A172 (cell line): ENCODE results near the gene FBLIM1. TPM values are rescaled to one million over a fixed set of nuclear protein-coding genes. Genes with fewer than 3 reads are reported as not detected.
A peak's percentile ranks its signal among the peaks of the same experiment; 100 is the strongest.
"Not testable (repeated sequence)": the region's sequence is repeated elsewhere in the genome, so short reads cannot be mapped to it uniquely, and the experiment has no call there.

ENCODE experiments used
- DNase-seq: peaks from one replicate; pipeline ENCODE4 v3.0.0-alpha.2; 2015; ENCODE audit warnings: low spot score
- total RNA-seq: library from RNA; depleted of rRNA; stranded (reverse); fragments of >200 nt; shearing (Covaris generic); gene quantifications from 2 replicates; pipeline ENCODE4 v1.2.3, GENCODE V29; 2014

The FBLIM1 gene
- total RNA-seq, 1 experiment from 2014 or later, result 70.8 TPM

DNA sequence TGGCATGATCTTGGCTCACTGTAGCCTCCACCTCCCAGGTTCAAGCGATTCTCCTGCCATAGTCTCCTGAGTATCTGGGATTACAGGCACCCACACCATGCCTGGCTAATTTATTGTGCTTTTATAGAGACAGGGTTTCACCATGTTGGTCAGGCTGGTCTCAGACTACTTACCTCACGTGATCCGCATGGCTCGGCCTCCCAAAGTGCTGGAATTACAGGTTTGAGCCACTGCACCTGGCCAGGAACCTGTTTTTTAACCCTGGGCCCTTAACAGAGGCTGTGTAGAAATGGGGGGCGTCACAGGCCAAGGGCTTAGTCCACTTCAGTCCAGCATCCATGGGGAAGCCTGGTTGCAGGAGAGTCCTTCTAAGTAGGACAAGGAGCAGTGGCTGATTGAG lies 9.3 kb downstream of the FBLIM1 start:
- DNase-seq, result no peak

DNA sequence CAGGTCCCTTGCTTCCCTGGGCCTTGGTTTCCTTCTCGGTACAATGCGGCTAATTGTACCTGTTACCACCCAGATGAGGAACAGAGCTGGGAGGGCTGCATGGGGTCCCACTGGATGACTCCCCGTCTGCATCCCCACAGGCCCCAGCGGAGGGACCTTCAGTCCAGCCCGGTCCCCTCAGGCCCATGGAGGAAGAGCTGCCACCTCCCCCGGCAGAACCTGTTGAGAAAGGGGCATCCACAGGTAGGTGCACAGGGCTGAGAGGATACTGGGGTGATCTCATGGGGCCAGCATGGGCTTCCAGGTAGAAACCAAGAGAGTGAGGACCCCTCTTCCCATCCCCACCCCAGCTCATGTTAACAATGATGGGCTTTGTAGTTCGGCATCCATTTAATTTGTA lies 9.8 kb downstream of the FBLIM1 start:
- DNase-seq, result no peak

DNA sequence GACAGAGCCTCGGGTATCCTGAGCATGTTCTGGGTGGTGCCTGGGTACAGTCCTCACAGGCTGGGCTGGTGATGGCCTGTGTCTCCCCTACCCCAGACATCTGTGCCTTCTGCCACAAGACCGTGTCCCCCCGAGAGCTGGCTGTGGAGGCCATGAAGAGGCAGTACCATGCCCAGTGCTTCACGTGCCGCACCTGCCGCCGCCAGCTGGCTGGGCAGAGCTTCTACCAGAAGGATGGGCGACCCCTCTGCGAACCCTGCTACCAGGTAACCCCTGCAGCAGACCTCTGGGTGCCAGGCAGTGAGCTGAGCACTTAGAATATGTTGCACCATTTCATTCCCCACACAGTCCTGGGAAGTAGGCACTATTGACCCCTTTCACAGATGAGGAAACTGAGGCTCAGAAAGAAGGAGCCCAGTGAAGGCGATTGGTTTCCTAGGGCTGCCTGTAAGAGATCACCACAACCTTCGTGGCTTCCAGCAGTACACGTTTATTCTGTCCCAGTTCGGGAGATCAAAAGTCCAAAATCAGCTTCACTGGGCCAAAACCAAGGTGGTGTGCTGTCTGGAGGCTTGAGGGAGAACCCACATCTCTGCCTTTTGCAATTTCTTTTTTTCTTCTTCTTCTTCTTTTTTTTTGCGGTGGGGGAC lies 11.8 kb downstream of the FBLIM1 start:
- no peak for DNase-seq

DNA sequence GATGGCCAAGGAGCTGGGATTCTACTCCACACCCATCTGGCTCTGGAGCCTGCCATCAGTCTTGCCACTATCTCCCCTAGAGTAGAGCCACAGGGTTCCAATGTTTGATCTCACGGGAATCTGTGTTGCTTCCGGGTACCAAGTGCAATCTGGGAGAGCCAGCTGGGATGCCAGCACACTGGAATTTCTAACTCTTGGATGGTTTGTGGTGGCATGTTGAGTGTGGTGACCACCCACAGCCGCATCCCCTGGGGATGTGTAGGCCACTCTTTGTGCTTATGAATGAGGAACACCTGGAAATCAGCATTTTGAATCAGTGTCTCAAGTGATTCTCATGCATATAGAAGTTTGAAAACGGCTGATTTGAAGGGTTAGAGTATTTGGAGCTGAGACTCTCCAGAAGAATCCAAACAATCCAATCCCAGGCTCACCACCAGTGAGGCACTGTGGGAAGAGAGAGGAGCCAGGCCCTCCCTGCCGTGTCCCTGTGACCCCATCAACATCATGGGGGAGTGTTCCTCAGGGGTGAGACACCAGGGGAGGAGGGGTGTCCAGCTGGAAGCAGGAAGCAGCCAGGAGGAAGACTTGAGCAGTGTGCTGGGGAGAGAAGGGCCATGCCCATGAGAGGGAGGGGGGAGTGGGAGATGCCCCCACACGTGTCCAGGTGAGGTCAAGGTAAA lies 13.4 kb downstream of the FBLIM1 start:
- DNase-seq, result no peak

DNA sequence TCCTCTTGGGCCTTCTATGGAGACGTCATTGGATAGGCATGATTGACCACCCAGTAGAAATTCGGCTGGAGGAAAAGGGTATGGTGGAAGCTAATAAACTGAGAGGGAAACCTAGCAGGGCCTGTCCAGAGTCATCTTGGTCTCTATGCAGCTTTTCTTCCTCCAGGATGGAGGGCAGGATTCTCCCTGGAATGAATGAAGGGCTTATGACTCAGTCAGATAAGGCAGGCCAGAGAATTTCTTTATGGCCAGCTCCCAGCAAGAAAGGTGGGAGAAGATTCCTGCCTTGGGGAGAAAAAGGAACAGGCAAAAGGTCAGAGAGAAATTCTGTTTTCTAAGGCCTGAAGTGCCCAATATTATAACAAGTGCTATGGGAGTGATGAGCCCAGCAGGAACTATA lies 17.1 kb downstream of the FBLIM1 start:
- no peak for DNase-seq

DNA sequence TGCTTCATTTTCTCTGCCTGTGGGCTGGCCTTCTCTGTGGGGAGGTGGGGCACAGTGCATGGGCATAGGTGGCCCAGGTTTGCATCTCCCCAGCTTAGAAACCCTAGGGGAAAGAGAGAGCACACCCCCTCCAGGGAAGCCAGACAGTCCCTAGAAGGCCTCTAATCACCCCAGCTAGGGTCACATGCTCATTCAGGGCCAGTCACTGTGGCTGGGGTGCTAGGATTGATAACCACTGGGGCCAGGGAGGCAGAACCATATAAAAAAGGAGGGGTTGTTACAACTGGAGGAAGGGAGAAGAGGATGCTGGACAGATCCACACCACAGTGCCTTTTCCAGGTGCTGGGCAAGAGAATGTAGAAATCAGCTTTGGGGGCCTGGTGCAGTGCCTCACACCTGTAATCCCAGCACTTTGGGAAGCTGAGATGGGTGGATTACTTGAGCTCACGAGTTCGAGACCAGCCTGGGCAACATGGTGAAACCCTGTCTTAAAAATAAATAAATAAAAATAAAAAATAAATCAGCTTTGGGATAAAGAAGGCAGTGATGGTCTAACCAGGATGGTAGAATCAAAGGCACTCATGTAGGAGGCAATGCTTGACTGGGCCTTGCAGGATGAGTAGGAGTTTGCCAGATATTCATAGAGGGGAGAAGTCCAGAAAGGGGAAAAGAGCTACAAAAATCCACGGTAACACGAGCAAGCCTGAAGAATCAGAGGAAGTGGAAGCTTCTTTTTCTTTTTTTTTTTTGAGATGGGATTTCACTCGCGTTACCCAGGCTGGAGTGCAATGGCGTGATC lies 19.5 kb downstream of the FBLIM1 start:
- no peak for DNase-seq

DNA sequence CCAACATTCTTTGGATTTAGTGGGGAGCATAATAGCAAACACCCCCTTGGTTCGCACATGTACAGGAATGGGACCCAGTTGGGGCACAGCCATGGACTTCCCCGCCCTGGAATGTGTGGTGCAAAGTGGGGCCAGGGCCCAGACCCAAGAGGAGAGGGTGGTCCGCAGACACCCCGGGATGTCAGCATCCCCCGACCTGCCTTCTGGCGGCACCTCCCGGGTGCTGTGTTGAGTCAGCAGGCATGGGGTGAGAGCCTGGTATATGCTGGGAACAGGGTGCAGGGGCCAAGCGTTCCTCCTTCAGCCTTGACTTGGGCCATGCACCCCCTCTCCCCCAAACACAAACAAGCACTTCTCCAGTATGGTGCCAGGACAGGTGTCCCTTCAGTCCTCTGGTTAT lies 27.1 kb downstream of the FBLIM1 start:
- no peak for DNase-seq

DNA sequence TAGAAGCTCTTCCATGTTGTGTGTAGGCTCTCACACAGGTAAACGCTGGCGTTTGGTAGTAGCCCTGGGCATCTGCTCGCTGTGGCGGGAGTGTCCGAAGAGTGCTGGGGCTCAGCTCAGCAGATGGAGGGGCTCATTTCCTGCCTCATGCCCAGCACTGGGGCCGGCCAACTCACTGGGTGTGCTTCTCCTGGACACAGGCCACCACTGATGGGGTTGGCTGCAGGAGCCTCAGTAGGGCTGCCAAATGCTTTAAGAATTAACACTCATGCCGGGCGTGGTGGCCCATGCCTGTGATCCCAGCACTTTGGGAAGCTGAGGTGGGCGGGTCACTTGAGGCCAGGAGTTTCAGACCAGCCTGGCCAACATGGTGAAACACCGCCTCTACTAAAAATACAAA lies 28.0 kb downstream of the FBLIM1 start:
- DNase-seq, result peak; percentile 57

DNA sequence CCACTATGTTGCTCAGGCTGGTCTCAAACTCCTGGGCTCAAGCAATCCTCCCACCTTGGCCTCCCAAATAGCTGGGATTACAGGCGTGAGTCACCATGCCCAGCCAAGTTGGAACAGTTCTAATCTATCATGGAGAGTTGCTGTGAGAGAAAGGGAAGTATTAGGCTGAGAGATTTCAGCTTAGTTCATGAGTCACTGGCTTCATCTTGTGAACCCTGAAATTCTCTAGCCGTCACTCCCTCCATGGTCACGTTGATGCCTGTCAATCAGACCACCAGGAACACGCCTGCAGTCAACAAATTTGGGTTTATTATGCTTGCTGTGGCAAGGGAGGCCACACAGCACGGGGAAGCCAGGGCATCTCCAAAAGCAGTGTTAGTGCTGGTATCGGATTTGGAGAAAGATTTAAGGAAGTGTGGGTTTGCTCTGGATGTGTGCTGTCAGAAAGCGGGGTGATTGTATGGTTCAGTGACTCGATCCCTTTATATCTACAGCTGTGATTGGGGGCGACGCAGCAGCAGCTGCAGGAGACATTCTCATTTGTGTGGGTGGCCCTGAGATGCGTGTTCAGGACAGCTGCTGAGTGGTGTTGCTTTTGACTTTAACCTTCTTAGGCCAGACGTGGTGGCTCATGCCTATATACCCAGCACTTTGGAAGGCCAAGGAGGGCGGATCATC lies 30.2 kb downstream of the FBLIM1 start:
- DNase-seq, result peak; percentile 46

DNA sequence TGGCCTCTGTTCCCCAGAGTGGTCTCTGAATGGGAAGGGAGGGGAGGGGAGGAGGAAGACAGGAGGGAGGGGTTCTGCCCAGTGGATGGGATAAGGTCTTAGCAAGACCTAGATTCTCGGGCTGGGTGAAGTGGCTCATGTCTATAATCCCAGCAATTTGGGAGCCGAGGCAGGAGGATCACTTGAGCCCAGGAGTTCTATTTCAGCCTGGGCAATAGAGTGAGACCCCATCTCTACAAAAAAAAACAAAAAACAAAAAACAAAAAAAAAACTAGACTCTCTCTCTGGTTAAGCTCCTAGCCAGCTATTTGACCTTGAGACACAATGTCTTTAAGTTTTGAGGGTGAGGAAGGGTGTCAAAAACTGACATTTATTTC lies 37.5 kb downstream of the FBLIM1 start:
- DNase-seq, result no peak

DNA sequence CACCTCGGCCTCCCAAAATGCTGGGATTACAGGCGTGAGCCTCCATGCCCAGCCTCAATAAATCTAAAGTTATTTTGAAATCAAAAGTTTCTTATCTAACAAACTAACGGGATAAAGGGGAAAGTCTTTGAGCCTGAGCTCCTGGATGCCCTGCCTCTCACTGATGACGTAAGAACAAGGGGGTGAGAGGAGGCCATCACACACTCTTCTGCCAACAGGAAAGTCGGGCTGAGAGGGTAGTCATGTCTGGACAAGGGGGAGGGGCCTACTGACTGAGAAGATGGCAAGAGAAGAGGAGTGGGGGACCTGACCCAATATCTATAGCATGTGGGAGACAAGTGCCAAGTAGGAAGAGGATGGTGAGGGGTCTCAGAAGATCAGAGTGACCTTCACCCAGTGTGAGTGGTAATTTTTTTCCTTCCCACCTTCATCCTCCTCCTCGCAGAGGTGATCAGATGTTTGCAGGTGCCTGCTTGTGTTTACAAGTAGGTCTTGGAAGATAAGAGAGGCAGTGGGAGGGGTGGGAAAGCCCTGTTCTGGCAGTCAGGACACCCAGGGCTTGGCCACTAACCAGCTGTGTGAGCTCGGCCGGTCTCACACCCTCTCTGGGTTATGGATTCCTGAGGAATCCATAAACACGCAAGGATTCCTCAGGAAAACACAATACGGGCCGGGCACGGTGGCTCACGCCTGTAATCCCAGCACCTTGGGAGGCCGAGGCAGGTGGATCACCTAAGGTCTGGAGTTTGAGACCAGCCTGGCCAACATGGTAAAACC lies 39.2 kb downstream of the FBLIM1 start:
- DNase-seq, result peak; percentile 79

DNA sequence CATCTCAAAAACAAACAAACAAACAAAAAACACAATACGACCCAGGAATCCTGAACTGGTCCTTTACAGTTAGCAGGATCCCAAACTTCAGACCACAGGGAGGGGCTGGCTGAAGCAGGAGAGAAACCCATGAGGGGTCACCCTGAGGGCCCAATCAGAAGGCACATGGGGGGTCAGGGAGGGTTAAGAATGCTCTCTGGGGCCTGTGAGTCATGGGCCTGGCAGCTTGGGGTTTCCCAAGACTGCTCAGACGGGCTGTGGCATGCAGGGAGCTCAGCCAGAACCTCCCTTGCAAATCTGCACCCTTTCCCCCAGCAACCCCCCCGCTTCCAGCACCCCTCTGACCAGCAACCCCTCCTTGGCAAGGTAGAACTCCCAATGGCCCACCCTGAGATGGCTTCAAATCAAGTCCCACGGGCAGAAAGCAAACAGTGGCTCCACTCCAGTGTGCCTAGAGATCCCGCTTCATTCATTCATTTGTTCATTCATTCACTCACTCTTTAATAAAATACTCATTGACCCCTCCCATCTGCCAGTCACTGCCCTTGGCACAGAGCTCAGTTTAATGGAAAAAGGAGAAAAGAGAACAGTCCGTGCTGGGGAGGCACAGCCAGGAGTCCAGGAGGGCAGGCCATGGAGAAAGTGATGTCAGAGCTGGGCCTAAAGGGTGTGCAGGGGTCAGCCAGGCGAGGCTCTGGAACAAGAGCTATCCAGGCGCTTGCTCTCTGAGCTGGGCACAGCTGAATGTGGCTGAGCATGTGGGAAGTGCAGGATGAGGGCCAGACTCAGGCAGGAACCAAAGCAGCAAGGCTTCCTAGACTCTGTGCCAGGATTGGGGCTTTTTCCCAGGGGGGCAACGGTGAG lies 40.6 kb downstream of the FBLIM1 start:
- peak; percentile 97 for DNase-seq

DNA sequence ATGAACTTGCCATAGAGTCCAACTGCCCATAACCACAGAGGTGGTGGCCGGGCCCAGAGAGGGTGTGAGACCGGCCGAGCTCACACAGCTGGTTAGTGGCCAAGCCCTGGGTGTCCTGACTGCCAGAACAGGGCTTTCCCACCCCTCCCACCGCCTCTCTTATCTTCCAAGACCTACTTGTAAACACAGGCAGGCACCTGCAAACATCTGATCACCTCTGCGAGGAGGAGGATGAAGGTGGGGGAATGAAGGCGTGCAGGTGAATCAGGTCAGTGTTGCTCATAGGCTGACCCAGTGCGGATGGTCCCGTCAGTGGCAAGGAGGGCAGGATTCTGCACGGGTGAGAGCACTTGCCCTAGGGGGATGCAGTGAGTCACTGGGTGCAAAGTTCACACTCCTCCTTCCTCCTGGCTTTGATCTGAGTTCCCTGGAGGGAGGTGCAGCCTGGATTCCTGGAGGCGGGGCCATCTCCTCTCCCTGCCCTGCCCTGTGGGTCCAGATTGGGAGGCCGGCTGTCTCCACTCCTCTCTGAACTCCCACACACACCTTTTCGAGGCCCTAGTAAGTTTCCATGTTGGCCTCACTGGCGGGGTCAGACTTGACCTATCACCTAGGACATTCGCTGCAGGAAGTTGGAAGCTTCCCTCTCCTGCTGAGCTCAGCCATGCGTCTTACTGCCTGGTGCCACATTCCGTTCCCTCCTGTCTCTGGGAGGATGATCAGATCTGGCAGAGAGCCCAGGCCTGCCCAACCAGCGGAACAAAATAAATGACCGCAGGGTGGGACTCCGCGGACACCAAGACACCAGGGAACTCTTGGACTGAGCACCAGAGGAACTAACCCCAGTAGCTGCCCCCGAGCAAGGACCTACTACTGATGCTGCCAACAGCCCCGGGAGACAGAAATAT lies 41.6 kb downstream of the FBLIM1 start:
- DNase-seq, result peak; percentile 86

DNA sequence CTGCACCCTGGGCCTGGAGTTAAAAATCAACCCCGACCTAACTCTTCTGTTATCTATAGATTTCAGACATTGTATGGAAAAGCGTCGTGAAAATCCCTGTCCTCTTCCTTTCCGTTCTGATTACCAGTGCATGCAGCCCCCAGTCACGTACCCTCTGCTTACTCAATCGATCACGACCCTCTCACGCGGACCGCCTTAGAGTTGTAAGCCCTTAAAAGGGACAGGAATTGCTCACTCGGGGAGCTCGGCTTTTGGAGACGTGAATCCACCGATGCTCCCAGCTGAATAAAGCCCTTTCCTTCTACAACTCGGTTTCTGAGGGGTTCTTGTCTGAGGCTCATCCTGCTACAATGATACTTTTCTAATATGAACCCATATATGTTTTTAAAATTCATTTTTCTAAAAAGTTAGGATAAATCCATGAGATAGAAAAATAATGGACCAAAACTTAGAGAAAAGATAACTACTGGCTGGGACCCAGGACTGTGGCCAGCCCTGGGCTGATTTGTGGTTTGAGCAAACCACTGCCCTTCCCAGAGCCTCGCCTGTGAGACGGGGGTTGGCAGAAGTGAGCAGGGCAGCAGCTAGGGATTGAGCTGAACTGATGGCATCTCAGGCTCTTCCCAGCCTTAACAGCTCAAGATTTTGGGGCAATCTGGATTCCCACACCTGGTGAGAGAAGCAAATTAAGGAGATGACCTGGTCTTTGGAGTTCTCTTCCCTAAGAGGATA lies 43.8 kb downstream of the FBLIM1 start:
- DNase-seq, result peak; percentile 32

DNA sequence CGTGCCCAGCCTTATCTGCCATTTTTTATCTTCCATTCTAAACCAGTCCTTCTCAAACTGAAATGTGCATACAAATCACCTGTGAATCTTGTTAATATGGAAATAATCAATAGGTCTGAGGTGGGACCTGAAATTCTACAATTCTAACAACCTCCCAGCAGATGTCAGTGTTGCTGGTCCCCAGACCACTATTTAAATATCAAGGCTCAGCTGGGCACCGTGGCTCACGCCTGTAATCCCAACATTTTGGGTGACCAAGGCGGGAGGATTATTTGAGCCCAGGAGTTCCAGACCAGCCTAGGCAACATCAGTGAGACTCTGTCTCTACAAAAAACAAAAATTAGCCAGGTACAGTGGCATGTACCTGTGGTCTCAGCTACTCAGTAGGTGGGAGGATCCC lies 44.8 kb downstream of the FBLIM1 start:
- no peak for DNase-seq

DNA sequence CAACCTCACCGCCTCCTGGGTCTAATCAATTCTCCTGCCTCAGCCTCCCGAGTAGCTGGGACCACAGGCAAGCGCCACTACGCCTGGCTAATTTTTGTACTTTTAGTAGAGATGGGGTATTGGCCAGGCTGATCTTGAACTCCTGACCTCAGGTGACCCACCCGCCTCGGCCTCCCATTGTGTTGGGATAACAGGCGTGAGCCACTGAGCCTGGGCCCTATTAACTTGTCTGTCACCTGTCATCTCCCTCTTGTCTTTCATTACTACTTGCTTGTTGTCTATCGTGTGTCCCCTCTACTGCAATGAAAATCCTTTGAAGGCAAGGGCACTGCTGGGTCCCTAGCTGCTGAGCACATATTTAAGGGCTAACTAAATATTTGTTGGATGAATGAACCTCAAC lies 45.5 kb downstream of the FBLIM1 start:
- DNase-seq, result no peak

DNA sequence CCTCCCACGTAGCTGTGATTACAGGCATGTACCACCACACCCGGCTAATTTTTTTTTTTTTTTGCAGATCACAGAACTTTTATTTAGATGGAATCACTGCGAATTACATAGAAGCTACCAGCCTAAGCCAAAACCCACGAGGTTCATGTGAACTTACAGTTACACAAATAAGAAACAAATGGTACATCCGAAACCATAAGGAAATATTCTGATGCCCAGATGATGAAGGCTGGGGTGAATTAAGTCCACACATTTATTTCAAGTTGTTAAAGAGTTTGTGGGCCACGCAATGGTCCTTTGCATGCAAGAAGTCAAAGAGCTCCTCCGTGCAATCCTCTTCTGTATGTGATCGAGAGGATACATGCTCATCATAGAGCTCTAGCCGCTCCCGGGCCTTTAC lies 48.5 kb downstream of the FBLIM1 start:
- no peak for DNase-seq

DNA sequence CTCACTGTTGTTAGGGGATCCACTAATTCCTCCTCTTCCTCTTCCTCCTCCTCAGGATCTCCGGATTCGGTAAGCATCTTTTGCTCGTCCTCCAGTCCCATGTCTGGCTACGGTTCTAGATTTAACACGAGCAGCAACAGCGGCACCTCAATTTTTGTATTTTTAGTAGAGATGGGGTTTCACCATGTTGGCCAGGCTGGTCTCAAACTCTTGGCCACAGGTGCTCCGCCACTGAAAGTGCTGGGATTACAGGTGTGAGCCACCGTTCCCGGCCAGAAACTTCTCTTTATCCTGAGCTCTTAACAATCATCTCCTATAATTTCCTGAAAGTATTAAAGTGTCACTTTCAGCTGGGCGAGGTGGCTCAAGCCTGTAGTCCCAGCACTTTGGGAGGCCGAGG lies 49.0 kb downstream of the FBLIM1 start, which contains the start of gene UQCRHL:
TSS of gene UQCRHL (minus strand) at position 101 of the 400 bp plus-strand sequence. CDS start at position 101, 0 bp downstream.
- not testable (repeated sequence) for DNase-seq

DNA sequence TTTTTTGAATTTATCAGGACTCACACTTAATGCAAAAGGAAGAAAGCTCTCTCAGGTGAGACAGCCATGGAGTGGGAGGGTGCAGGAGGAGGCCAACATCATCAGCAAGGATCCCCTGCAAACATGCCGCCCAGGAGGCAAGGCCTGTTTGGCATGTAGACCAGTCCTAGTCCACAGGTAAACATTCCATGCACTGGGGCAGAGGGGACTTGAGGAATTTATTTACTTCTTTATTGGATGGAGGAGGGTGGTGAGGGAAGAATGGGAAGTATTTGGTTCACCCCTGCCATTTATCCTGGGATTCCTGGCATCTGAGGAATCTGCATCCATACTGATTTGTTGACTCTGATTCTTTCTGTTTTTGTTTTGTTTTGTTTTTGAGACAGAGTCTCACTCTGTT lies 50.4 kb downstream of the FBLIM1 start:
- no peak for DNase-seq
